Measurements from ENCODE around the gene METRNL.

The METRNL gene

GRCh38 chr17:83080858-83081683, 1.7 kb downstream of the METRNL start:
- no peak for DNase-seq (ENCODE audit: low spot score)

GRCh38 chr17:83081684-83082201, 2.3 kb downstream of the METRNL start:
- no peak for DNase-seq (ENCODE audit: low spot score)

GRCh38 chr17:83082424-83082823, 3.0 kb downstream of the METRNL start:
- DNase-seq (ENCODE audit: low spot score): no peak

GRCh38 chr17:83082909-83083367, 3.5 kb downstream of the METRNL start:
- DNase-seq (ENCODE audit: low spot score): no peak

DNA sequence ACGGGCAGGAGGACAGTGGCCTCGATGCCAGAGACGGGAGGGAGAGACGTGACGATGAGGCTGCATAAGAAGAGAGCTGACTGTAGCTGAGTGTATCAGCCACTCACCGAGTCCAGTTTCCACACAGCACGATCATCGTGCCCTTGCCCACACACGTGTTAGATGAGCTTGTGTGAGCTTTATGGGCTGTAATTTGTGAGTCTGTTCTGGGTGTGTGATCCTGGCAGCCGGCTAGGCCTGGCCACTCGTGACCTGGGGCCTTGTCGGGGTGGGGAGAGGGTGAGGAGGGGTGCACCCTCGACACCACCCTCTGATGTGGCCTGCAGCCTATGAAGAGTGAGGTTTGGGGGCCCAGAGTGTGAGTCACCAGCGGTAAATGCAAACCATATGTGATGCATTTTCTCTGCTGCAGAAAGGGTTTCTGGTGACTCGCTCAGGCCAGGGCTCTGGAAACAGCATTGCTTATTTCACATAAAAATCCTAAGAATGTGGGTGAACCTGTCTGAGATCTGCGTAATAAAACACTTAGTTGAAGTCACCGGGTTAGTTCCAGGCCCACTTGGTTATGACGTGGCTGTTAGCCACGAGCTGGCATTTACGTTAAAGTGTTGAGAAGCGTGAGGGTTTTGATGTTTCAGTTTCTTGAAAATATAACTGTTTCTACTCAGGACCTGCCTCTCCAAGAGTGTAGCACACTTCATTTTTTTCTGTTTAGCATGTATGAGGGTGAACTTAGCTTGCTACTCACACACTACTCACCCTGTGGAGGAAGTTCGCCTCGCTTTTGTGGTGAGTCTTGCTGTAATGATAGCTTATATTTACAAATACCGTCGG, 4.2 kb downstream of the METRNL start:
- peak; percentile 72 for DNase-seq (ENCODE audit: low spot score)

DNA sequence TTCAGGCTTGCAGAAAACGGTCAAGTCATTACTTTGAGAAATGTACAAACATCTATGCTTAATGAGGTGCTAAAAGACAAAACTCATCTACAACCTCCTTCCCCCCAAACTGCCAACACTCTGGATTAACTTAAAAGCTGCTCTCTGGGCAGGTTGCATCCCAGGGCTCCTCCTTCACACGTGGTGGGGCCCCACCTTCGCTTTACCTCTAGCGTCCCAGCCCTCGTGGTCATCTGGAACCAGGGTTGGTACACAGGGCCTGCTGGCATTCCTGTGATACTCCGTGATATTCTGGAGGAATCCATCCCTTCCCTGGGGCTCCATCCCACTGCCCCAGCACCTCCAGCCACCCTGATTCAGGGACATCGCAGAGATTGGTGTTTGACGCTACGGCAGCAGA, 4.8 kb downstream of the METRNL start:
- no peak for DNase-seq (ENCODE audit: low spot score)

GRCh38 chr17:83084621-83085056, 5.2 kb downstream of the METRNL start:
- no peak for DNase-seq (ENCODE audit: low spot score)

- no peak for DNase-seq (ENCODE audit: low spot score)
Measured at GRCh38 chr17:83085103-83085502, 5.7 kb downstream of the METRNL start.

GRCh38 chr17:83085526-83086198, 6.3 kb downstream of the METRNL start:
- no peak for DNase-seq (ENCODE audit: low spot score)

DNA sequence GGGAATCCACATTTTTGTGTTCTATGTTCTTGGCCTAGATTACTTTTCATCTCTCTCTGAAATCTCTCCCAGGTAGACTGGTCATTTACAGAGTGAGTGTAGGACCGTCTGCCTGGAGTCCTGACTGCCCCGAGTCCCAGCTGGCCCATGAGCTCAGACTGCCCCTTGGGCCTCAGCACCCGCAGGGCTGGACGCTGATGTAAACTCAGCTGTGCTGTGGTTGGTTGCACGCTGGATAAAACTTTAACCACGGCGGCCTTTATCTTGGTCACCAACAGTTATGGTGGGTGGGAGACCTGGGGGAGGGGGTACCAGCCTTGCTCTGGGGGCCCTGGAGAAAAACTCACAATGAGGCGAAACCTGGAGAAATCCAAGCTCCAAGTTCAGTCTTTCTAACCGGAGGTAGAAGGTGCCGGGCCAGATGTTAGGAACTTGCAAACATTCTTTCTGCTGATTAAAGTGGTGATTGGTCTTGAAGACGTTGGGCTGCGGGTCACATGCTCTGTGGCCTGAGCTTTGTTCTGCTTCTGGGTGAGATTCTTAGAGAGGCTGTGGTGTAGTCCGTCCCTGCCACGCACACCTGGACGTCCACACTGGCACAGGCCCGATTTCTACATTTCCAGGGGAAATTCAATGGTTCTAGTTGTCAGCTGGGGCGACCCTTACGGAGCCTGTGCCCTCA, 6.9 kb downstream of the METRNL start:
- no peak for DNase-seq (ENCODE audit: low spot score)

- no peak for DNase-seq (ENCODE audit: low spot score)
Measured at GRCh38 chr17:83086907-83087787, 7.7 kb downstream of the METRNL start.

GRCh38 chr17:83087788-83088360, 8.5 kb downstream of the METRNL start:
- no peak for DNase-seq (ENCODE audit: low spot score)

GRCh38 chr17:83088451-83088850, 9.0 kb downstream of the METRNL start:
- DNase-seq (ENCODE audit: low spot score): no peak

GRCh38 chr17:83088909-83089308, 9.5 kb downstream of the METRNL start:
- no peak for DNase-seq (ENCODE audit: low spot score)

DNA sequence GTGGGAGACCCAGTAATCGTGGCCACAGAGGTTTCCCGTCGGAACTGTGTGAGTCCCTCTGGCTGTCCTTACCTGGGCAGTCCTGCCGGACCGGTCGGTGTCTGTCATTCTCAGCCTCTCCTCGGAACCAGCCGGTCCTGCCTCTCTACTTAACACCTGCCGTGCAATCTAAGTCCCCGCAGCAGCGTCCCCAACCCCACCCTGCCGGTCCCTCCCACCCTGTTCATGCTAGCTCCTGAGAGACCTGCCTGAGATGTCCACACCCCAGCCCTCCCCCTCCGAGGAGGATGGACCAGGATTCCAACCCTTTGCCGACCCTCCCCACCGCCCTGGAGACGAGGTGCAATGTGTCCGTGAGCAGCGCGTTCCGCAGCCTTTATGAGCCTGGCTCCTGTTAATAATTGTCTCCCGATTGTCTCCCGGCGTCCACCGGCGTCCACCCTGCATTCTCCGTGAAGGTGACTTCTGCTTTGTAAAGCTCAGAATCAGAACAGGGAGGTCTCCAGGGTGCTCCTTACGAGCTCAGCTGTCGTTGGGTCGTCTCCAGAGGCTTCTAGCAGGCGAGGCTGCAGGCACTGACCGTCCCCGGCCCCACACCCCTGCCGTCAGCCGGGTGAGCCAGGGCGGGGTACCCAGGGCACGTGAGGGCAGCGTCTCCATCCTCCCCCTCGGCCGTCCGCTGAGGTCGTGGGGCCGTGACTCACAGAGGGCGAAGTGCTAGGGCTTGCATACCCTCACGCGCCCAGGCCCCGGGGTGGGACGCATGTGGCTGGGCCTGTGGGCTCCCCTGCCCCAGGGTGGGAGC, 10.1 kb downstream of the METRNL start:
- DNase-seq (ENCODE audit: low spot score): no peak

- DNase-seq (ENCODE audit: low spot score): no peak
Measured at GRCh38 chr17:83090444-83091256, 11.2 kb downstream of the METRNL start.

GRCh38 chr17:83091257-83092141, 12.1 kb downstream of the METRNL start:
- DNase-seq (ENCODE audit: low spot score): no peak
